22Rv1 (cell line): ENCODE measurements around the gene IFT74.

Experiments used
- ZFX ChIP-seq: fragments of 450-650 bp; IDR thresholded peaks from 2 replicates; pipeline ENCODE4 v1.6.1; 2017; ENCODE audit warnings: antibody characterized with exemption, borderline replicate concordance
- TF ChIP-seq, protein P1 (sequence below): fragments of 450-650 bp; IDR thresholded peaks from 2 replicates; pipeline ENCODE4 v1.5.1; 2017; ENCODE audit warnings: mild to moderate bottlenecking

DNA sequence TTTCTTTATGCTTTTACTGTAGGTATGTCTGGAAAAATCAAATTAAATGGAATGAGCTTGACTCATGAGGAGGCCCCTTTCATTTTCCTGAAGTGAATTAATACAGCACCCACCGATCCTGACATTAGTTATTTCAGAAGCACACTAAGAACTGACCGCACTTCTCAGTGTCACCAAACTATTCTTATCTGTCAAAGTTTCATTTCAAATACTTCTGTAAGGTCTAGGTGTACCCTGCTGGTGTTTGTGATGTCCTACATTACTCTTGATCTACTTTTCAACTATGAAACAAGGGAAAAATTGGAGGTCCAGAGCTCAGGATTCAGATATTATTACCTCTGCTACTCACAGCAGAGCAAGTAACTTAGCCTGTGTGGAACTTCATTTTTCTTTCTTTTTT is 151.0 kb downstream of the IFT74 start:
- TF ChIP-seq, protein P1, sequence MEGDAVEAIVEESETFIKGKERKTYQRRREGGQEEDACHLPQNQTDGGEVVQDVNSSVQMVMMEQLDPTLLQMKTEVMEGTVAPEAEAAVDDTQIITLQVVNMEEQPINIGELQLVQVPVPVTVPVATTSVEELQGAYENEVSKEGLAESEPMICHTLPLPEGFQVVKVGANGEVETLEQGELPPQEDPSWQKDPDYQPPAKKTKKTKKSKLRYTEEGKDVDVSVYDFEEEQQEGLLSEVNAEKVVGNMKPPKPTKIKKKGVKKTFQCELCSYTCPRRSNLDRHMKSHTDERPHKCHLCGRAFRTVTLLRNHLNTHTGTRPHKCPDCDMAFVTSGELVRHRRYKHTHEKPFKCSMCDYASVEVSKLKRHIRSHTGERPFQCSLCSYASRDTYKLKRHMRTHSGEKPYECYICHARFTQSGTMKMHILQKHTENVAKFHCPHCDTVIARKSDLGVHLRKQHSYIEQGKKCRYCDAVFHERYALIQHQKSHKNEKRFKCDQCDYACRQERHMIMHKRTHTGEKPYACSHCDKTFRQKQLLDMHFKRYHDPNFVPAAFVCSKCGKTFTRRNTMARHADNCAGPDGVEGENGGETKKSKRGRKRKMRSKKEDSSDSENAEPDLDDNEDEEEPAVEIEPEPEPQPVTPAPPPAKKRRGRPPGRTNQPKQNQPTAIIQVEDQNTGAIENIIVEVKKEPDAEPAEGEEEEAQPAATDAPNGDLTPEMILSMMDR, result no peak
- TF ChIP-seq ZFX, result no peak
